Measurements from ENCODE around the gene L3MBTL3.

Gene L3MBTL3

GRCh38 chr6:130183271-130184222, 165.2 kb downstream of the L3MBTL3 start:
- no peak for DNase-seq (ENCODE audit: low read depth)

DNA sequence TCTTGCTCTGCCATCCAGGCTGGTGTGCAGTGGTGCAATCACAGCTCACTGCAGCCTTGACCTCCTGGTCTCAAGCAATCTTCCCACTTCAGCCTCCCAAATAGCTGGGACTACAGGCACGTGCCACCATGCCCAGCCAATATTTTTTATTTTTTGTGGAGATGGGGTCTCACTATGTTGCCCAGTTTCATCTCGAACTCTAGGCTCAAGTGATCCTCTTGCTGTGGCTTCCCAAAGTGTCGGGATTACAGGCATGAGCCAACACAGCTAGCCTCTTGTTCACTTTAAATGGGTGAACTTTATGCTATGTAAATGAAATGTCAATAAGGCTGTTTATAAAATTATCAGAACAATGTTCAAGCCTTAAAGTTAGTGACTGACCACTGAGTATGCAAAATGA, 167.3 kb downstream of the L3MBTL3 start:
- no peak for DNase-seq (ENCODE audit: low read depth)

- no peak for DNase-seq (ENCODE audit: low read depth)
Measured at GRCh38 chr6:130187335-130188206, 169.2 kb downstream of the L3MBTL3 start.

- no peak for DNase-seq (ENCODE audit: low read depth)
Measured at GRCh38 chr6:130188207-130188899, 170.0 kb downstream of the L3MBTL3 start.

DNA sequence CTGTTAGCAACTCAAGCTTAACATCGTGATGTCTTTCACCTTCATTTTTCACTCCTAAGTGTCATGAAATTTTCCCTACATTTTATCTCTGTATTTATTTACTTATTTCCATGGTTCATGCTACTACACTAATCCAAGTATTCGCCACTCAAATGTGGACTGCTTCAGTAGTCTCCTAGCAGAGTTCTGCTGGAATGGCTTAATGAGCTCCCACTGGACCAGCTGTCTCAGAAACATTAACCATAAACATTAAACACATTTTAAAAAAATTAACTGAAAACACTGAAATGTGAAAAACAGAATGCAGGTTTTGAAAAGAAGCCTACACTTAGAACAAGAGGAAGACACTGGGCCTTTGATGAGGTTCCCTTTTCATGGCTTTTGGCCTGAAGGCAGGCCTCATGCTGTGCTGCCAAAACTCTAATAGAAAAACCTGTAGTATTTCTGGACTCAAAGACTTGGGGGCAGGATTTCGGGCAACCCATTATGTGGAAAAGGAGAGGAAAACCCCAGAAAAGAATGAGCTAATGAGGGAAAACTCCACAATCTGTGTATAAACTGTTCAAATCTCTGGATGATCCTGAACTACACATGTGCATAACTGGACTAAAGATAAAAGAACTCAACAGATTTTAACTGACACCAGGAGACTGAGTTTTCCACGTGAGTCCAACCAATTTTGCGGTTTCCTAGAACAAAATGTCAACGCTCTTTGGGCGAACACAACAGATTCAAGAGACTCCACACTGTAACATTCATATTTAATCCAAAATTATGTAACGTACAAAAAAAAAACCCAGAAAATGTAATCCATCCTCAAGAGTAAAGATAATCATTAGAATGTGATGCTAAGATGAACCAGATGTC, 171.4 kb downstream of the L3MBTL3 start:
- DNase-seq (ENCODE audit: low read depth) = no peak

Measured in stimulated activated CD4-positive, alpha-beta T cell treated with anti-CD3 and anti-CD28 coated beads, Interleukin-2, amount 100 ng/mL, for 4 hours (primary cell).